ENCODE results near the gene PLCH2.

Gene PLCH2

DNA sequence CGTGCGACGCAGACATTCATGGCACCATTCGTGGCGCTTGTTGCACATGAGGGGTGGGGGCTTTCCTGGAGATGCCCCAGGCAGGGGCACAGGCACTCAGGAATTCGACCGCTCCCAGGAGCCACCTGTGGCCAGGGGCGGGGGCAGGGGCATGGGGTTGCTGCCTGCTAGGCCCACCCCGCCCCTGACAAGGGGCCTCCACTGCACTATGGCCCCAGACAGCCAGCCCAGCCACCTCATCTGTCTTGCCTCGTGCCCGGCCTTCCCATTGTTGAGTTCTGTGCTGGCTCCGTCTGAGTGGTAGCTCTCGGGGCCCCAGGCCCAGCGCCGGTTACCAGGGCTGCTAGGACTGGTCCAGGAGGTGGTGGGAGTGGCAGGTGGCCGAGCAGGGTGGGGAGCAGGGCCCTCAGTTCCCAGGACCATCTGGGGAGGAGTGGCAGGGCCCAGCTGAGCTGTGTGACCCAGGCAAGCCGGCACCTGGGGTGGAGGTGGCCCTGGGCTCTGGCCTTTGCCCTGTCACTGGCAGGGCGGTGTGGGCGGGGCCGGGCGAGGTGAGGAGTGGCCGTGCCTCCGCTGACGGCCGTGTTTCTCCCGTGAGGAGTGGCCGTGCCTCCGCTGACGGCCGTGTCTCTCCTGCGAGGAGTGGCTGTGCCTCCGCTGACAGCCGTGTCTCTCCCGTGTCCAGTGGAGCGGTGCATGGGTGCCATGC is 1.9 kb downstream of the PLCH2 start:
- DNase-seq (ENCODE audit: low read depth) = no peak

DNA sequence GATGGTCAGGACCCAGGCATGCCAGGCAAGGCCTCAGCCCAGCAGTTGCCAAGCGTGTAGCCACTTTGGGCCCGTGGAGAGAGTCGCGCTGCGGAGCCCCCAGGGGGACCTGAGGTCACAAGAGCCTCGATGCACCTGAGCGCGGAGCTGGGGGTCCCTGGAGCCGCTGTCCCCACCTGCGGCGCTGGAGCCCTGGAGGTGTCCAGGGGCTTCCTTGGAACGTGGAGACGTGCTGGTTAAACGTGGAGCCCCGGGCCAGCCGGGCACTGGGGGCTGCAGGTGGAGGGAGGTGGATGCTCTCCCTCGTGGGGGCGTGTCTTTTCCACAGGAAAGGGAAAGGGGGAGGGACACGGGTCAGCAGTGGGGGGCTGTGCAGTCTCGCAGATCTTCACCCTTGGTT is 3.1 kb downstream of the PLCH2 start:
- DNase-seq (ENCODE audit: low read depth) = no peak

DNA sequence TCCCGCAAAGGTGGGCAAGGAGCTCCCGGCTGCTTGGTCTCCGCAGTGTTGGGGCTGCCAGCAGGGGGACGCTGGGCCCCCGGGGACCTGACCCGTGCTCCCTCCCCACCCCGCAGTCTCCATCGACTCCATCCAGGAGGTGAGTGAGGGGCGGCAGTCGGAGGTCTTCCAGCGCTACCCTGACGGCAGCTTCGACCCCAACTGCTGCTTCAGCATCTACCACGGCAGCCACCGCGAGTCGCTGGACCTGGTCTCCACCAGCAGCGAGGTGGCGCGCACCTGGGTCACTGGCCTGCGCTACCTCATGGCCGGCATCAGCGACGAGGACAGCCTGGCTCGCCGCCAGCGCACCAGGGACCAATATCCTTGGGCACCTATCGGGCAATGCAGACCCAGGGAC is 3.5 kb downstream of the PLCH2 start:
- DNase-seq (ENCODE audit: low read depth) = no peak

- no peak for DNase-seq (ENCODE audit: low read depth)
These were observed 4.3 kb downstream of the PLCH2 start for GRCh38 chr1:2480236-2480985.

GRCh38 chr1:2480986-2481364 is 4.9 kb downstream of the PLCH2 start:
- no peak for DNase-seq (ENCODE audit: low read depth)

DNA sequence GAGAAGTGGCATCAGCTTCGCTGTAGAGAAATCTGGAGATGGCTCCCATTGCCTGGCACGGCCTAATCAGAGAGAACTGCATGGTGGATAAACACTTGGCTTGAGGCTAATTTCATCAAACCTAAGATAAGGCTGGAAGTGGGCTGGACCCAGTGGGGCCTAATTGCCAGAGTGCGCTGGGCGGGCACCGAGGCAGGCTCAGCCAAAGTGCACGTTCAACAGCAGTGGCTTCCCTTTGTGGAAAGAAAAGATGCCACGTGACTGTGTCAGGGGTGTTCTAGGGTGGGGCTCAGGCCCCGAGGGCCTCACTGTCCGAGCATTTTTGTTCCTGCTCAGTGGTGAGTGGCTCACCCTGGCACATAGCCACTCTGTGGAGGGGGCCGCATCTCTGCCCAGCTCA is 5.8 kb downstream of the PLCH2 start:
- no peak for DNase-seq (ENCODE audit: low read depth)

DNA sequence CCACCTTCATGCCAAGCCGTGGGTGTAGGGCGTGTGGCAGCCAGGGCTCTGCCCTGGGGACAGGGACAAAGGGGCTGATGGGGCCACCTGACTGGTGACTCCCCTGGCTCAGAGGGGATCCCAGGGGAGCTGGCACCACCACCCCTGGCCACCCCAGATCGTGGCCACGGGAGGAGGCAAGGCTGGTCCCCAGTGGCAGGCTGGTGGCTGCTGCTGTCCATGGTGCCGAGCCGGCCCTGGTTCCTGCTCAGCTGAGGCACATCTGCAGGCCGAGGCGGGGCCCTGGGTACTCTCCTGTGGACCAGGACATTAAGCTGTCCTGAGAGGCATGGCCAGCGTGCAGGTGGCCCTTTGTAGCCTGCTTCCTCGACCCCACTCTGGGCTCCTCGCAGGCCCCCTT is 6.5 kb downstream of the PLCH2 start:
- DNase-seq (ENCODE audit: low read depth) = no peak

DNA sequence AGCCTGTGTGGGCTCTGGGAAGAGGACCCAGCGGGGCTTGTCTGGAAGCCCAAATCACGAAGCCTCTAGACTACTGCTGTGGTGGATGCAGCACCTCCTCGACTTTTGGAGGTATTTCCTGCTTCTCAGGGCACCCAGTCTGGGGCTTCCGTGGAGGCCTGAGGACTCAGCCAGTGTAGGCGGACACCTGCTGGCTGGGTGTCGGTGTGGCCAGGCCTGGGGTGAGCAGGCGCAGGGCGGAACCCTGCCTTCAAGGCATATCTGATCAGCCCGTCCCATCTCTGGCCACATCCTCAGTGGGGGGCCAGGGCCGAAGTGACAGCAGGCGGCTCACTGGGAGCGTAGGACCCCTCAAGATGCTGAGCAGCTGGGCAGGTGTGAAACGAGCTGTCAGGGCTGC is 6.9 kb downstream of the PLCH2 start:
- no peak for DNase-seq (ENCODE audit: low read depth)

DNA sequence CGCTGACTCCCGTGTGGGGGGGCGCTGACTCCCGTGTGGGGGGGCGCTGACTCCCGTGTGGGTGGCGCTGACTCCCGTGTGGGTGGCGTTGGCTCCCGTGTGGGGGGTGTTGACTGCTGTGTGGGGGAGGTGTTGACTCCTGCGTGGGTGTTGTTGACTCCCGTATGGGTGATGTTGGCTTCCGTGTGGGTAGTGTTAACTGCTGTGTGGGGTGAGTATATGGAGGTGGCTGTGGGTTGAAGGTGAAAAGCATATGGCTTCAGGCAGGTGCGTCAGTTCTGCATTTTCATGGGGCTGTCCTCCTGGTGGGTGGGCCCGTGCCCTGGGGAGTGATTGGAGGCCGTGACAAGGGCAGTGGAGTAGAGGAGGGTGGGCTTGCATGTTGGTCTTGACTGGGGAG is 7.9 kb downstream of the PLCH2 start:
- no peak for DNase-seq (ENCODE audit: low read depth)

DNA sequence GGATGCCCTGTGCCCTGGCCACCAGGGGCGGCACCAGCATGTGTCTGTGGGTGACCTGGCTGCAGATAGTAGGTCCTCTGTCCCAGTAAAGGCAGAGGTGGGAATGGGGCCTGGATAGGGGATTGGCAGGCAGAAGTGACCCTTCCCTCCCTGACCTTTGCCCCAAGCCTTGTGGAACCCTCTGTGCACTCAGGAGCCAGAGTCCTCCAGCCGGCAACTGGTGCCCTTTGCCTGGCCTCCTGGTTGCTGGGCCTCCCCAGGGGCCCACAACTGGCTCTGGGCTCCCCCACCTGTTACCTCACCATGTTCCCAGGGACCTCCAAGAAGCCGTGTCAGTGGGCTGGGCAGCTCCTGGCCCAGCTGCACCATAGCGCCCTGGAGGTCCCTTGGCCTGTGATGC is 10.0 kb downstream of the PLCH2 start:
- DNase-seq (ENCODE audit: low read depth) = no peak

DNA sequence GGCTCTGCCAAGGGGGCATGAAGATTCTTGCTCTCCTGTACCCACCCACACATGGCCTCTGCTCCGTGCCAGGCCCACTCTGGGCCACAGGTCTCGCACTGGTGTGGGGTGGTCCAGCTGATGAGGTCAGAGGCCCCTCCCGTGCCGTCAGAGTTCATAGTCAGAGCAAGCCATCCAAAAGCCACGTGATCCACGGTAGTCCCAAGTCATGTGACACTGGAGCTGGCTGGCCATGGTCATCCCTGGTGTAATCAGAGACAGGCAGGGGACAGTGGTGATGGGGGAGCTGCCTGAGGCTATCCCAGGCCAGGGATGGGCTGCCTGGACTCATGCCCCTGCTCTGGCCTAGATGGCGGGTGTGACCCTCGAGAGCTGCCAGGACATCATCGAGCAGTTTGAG is 10.5 kb downstream of the PLCH2 start:
- DNase-seq (ENCODE audit: low read depth) = no peak

DNA sequence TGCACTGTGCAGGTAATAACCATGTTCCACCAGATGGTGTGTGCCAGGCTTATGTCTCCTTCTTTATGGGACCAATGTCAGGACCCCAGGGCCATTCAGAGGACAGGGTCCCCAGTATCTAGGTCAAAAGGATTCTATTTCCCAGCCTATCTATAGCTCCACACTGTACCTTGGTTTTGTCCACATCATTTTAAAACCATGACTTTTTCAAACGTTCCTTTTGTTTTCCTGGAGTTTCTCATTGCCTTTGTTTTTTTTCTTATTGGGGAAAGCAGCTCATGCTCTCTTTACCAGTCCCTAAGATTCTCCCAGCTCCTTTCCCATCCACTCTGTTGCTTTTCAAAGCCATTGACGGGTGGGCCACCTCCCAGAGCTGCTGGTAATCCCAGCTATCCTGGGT is 12.6 kb downstream of the PLCH2 start:
- DNase-seq (ENCODE audit: low read depth) = no peak

- no peak for DNase-seq (ENCODE audit: low read depth)
These were observed 13.5 kb downstream of the PLCH2 start for GRCh38 chr1:2489615-2490014.

- DNase-seq (ENCODE audit: low read depth) = no peak
These were observed 16.0 kb downstream of the PLCH2 start for GRCh38 chr1:2492091-2492490.

GRCh38 chr1:2493218-2493617 is 17.1 kb downstream of the PLCH2 start:
- no peak for DNase-seq (ENCODE audit: low read depth)

DNA sequence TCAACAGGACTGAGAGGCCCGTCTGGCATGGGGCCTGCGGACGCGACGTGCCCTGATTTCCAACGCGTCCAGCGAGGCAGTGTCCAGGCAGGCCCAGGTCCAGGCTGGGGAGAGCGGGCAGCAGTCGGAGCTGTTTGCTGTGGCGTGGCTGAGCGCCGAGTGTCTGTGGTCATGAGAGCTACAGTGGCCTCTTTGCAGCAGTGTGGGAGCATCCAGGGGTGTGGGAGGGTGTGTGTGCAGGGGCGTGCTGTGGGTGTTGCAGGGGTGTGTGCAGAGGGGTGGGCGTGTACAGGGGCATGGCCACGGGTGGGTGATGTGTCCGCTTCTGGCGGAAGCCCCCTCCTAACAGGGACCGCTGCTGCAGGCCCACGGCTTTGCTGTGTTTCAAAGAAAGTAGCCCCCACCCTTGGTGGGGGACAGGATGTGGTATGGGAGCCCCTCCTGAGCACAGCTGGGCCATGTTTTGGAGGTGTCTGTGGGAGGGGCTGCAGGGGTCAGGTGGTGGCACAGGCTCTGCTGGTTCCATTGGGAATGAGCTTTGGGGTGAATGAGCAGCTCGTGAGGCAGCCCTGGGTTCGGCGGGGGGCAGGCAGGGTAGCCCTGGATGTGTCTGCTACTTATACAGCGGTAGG is 17.7 kb downstream of the PLCH2 start:
- DNase-seq (ENCODE audit: low read depth) = no peak

DNA sequence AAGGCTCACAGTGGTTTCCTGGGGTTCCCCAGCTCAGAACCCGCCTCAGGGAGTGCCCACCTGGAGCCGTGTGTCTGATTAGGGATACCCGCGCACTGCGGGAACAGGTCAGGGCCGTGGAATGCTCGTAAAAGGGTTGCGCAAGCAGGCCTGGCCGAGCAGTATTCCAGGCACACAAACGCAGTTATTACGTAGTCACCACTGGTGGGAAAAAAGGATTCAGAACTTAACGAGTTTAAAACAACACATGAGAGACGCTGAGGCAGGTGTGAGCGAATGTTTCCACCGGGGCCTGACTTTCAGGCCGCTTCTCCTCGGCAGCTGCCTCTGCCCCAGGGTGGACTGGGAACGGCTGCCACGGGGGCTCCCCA is 18.2 kb downstream of the PLCH2 start:
- DNase-seq (ENCODE audit: low read depth) = peak; percentile 73

DNA sequence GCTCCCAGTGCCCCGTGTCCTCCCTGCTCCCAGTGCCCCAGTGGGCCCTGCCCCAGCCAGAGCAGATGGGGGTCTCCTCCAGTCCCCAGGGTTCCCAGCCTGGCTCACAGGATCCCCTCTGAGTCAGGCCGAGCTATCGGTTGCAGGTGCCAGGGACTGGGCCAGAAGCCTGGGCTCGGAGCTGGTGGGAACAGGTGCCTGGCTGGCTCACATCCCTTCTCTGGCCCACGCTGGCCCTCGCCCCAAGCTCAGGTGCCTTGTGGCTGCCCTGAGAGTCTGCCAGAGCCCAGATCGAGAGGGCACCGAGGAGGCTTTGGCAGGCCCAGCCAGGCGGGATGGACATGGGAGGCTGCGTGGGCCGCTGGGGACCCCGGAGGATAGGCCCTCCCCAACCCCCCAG is 18.9 kb downstream of the PLCH2 start:
- no peak for DNase-seq (ENCODE audit: low read depth)

DNA sequence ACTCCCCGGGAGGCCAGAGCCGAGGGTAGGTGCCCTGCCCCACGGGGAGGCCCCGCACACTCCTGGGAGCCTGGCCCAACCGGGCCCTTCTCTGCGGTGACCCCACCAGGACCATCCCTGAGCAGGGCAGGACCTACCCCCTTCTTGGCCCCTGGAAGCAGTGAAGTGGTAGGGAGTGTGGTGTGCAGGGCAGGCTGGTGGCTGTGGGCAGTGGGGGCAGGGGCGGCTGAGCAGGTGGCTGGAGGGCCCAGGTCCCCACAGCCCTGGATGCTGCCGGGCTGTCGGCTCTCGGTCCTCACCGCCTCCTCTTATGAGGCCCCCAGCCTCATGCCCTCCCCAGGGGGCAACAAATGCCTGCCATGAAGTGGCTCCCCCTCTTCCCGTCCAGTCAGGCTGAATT is 19.5 kb downstream of the PLCH2 start:
- no peak for DNase-seq (ENCODE audit: low read depth)

- DNase-seq (ENCODE audit: low read depth) = no peak
These were observed 20.1 kb downstream of the PLCH2 start for GRCh38 chr1:2496087-2496622.

DNA sequence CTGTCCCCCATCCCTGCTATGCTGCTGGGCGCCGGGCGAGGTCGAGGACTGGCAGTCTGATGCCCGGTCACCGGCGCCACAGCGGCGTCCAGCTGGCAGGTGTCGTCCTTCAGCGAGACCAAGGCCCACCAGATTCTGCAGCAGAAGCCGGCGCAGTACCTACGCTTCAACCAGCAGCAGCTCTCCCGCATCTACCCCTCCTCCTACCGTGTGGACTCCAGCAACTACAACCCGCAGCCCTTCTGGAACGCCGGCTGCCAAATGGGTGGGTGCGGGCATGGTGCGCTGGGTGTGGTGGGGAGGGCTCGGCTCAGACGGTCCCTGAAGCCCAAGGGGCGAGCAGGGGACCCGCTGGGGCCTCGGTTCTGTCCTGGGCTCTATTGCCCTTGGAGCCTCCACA is 20.7 kb downstream of the PLCH2 start:
- no peak for DNase-seq (ENCODE audit: low read depth)

GRCh38 chr1:2497891-2498290 is 21.8 kb downstream of the PLCH2 start:
- DNase-seq (ENCODE audit: low read depth) = no peak

DNA sequence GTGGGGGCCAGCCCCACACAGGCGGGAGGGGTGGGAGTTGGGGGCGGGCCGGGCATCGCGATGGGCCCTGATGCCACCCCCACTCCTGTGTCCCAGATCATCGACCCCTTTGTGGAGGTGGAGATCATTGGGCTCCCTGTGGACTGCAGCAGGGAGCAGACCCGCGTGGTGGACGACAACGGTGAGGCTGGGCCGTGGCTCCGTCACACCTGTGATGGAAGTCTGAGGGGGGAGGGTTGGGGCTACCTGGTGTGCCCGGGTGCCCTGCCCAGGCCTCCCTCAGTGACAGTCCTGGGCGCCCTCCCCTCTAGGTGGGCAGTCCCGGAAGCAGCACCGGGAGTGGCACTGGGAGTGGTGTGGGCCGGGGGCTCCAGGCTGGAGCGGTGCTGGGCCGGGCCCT is 22.6 kb downstream of the PLCH2 start:
- DNase-seq (ENCODE audit: low read depth) = no peak

All from HS-5 (cell line).